HUES64 (cell line): ENCODE measurements around the gene CDKAL1.

Source experiments
- H3K27ac ChIP-seq: 2 replicates; pipeline ENCODE4 v1.7.0; 2013; ENCODE audit warnings: low read depth, low read length, inconsistent platforms
- H3K27me3 ChIP-seq: 2 replicates; pipeline ENCODE4 v1.6.1; 2013; ENCODE audit warnings: mild to moderate bottlenecking, low read length; ENCODE audit not compliant: insufficient read depth
- H3K36me3 ChIP-seq: 2 replicates; pipeline ENCODE4 v1.6.1; 2013; ENCODE audit warnings: mild to moderate bottlenecking, low read length; ENCODE audit not compliant: insufficient read depth
- H3K4me1 ChIP-seq: 2 replicates; pipeline ENCODE4 v1.6.1; 2013; ENCODE audit warnings: mild to moderate bottlenecking, low read length, moderate library complexity; ENCODE audit not compliant: insufficient read depth
- H3K4me3 ChIP-seq: 2 replicates; pipeline ENCODE4 v1.5.1; 2013; ENCODE audit warnings: mild to moderate bottlenecking, low read length, moderate library complexity
- H3K9ac ChIP-seq: 2 replicates; pipeline ENCODE4 v1.6.1; 2013; ENCODE audit warnings: mild to moderate bottlenecking, low read depth, low read length
- H3K9me3 ChIP-seq: 2 replicates; pipeline ENCODE4 v1.6.1; 2013; ENCODE audit warnings: low read depth, low read length; ENCODE audit not compliant: insufficient read depth
- WGBS: fragments of 150-250, 120-280 bp; methylation state at CpG from one replicate; pipeline ENCODE4 v1.1.7; 2013; ENCODE audit warnings: missing lambda C conversion rate; 5-methylcytosine and 5-hydroxymethylcytosine counted together

CDKAL1 gene

GRCh38 chr6:20837189-20837588 lies 302.9 kb downstream of the CDKAL1 start:
- WGBS, result 52% methylated on average over 2 of the region's 2 CpGs
- no peaks in the 10 kb centered on the region for H3K36me3 ChIP-seq
- H3K27me3 ChIP-seq, result no peaks in the 10 kb centered on the region
- H3K9me3 ChIP-seq, result no peaks in the 10 kb centered on the region
- H3K27ac ChIP-seq, result no peak overlapping the region
- H3K4me3 ChIP-seq, result no peak overlapping the region
- H3K4me1 ChIP-seq, result peaks cover 24% of the 10 kb centered on the region
- no peak overlapping the region for H3K9ac ChIP-seq

- 97% methylated on average over 2 of the region's 3 CpGs for WGBS
- Histone ChIP-seq H3K27me3 (no peaks in the 10 kb centered on the region), H3K9me3 (no peaks in the 10 kb centered on the region)
These were observed 303.9 kb downstream of the CDKAL1 start for GRCh38 chr6:20838113-20838512.

GRCh38 chr6:20839630-20840029 lies 305.4 kb downstream of the CDKAL1 start:
- no peak overlapping the region for H3K9ac ChIP-seq
- H3K4me3 ChIP-seq, result no peak overlapping the region
- no peaks in the 10 kb centered on the region for H3K9me3 ChIP-seq
- no peaks in the 10 kb centered on the region for H3K36me3 ChIP-seq
- no peak overlapping the region for H3K27ac ChIP-seq
- WGBS, result 86% methylated on average over 2 of the region's 2 CpGs
- H3K27me3 ChIP-seq, result no peaks in the 10 kb centered on the region
- H3K4me1 ChIP-seq, result peaks cover 9% of the 10 kb centered on the region; the same call in 1 of the 2 replicates

More at GRCh38 chr6:20838113-20838512, 303.9 kb downstream of the CDKAL1 start:
- H3K9ac ChIP-seq, result no peak overlapping the region
- no peak overlapping the region for H3K4me3 ChIP-seq
- no peaks in the 10 kb centered on the region for H3K36me3 ChIP-seq
- H3K27ac ChIP-seq, result no peak overlapping the region
- peaks cover 24% of the 10 kb centered on the region for H3K4me1 ChIP-seq

GRCh38 chr6:20840675-20841074 lies 306.4 kb downstream of the CDKAL1 start:
- Histone ChIP-seq H3K4me1 (0 out of 2 replicates have a peak, but pooled peaks cover 4% of the 10 kb centered on the region), H3K4me3 (no peak overlapping the region), H3K36me3 (no peaks in the 10 kb centered on the region), H3K9me3 (no peaks in the 10 kb centered on the region), H3K9ac (no peak overlapping the region), H3K27ac (no peak overlapping the region), H3K27me3 (no peaks in the 10 kb centered on the region)
- 96% methylated on average over 2 of the region's 2 CpGs for WGBS

- Histone ChIP-seq H3K36me3 (no peaks in the 10 kb centered on the region), H3K9me3 (no peaks in the 10 kb centered on the region), H3K4me1 (0 out of 2 replicates have a peak, but pooled peaks cover 4% of the 10 kb centered on the region), H3K4me3 (no peak overlapping the region), H3K27ac (no peak overlapping the region), H3K9ac (no peak overlapping the region), H3K27me3 (no peaks in the 10 kb centered on the region)
These were observed 307.5 kb downstream of the CDKAL1 start for GRCh38 chr6:20841806-20842205.

- Histone ChIP-seq H3K9me3 (no peaks in the 10 kb centered on the region), H3K4me3 (no peak overlapping the region), H3K9ac (no peak overlapping the region), H3K27me3 (no peaks in the 10 kb centered on the region), H3K4me1 (no peaks in the 10 kb centered on the region), H3K36me3 (no peaks in the 10 kb centered on the region), H3K27ac (no peak overlapping the region)
These were observed 311.3 kb downstream of the CDKAL1 start for GRCh38 chr6:20845592-20845991.

- H3K4me3 ChIP-seq, result no peak overlapping the region
- H3K9me3 ChIP-seq, result no peaks in the 10 kb centered on the region
- no peaks in the 10 kb centered on the region for H3K4me1 ChIP-seq
- H3K27ac ChIP-seq, result no peak overlapping the region
- no CpG with 5 or more reads among the region's 1 CpG for WGBS
- no peaks in the 10 kb centered on the region for H3K36me3 ChIP-seq
- no peaks in the 10 kb centered on the region for H3K27me3 ChIP-seq
- H3K9ac ChIP-seq, result no peak overlapping the region
These were observed 312.4 kb downstream of the CDKAL1 start for GRCh38 chr6:20846602-20847028.

GRCh38 chr6:20847904-20848303 lies 313.6 kb downstream of the CDKAL1 start:
- Histone ChIP-seq H3K4me1 (no peaks in the 10 kb centered on the region), H3K4me3 (no peak overlapping the region), H3K9ac (no peak overlapping the region), H3K9me3 (no peaks in the 10 kb centered on the region), H3K36me3 (no peaks in the 10 kb centered on the region), H3K27me3 (no peaks in the 10 kb centered on the region), H3K27ac (no peak overlapping the region)
- 81% methylated on average over 3 of the region's 3 CpGs for WGBS

GRCh38 chr6:20850686-20851416 lies 316.6 kb downstream of the CDKAL1 start:
- no peak overlapping the region for H3K4me3 ChIP-seq
- H3K4me1 ChIP-seq, result 0 out of 2 replicates have a peak, but pooled peaks cover 8% of the 10 kb centered on the region
- H3K27ac ChIP-seq, result no peak overlapping the region
- WGBS, result 88% methylated on average over 1 of the region's 2 CpGs
- no peaks in the 10 kb centered on the region for H3K9me3 ChIP-seq
- H3K36me3 ChIP-seq, result no peaks in the 10 kb centered on the region
- no peak overlapping the region for H3K9ac ChIP-seq
- H3K27me3 ChIP-seq, result no peaks in the 10 kb centered on the region

- Histone ChIP-seq H3K36me3 (no peaks in the 10 kb centered on the region), H3K4me1 (0 out of 2 replicates have a peak, but pooled peaks cover 8% of the 10 kb centered on the region), H3K4me3 (no peak overlapping the region), H3K27ac (no peak overlapping the region), H3K9ac (no peak overlapping the region), H3K9me3 (no peaks in the 10 kb centered on the region), H3K27me3 (no peaks in the 10 kb centered on the region)
- 100% methylated on average over 1 of the region's 1 CpG for WGBS
These were observed 317.5 kb downstream of the CDKAL1 start for GRCh38 chr6:20851795-20852194.

- WGBS, result 89% methylated on average over 3 of the region's 3 CpGs
- no peaks in the 10 kb centered on the region for H3K27me3 ChIP-seq
- H3K4me3 ChIP-seq, result no peak overlapping the region
- H3K4me1 ChIP-seq, result 0 out of 2 replicates have a peak, but pooled peaks cover 14% of the 10 kb centered on the region
- no peak overlapping the region for H3K27ac ChIP-seq
- H3K9me3 ChIP-seq, result no peaks in the 10 kb centered on the region
- no peak overlapping the region for H3K9ac ChIP-seq
- H3K36me3 ChIP-seq, result no peaks in the 10 kb centered on the region
These were observed 319.6 kb downstream of the CDKAL1 start for GRCh38 chr6:20853828-20854227.
